Neural progenitor cell (in vitro differentiated cells): Measurements from ENCODE around the gene KLK7. TPM values are rescaled to one million over a fixed set of nuclear protein-coding genes. Genes with fewer than 3 reads are reported as not detected.
"Not testable (repeated sequence)": the region's sequence is repeated elsewhere in the genome, so short reads cannot be mapped to it uniquely, and the experiment has no call there.

Experiments
- DNase-seq: peaks from one replicate; pipeline ENCODE4 v3.0.0-alpha.2; 2016; ENCODE audit warnings: low spot score
- H2AFZ ChIP-seq: fragments of 200-600 bp; sonication (generic); replicated peaks from 2 replicates; pipeline ENCODE4 v1.6.1; 2016; ENCODE audit warnings: antibody characterized with exemption
- H3F3A ChIP-seq: fragments of 200-600 bp; sonication (generic); 2 replicates; pipeline ENCODE4 v1.6.1; 2016; ENCODE audit warnings: antibody characterized with exemption, low read depth
- H3K27ac ChIP-seq: fragments of 200-600 bp; sonication (generic); 2 replicates; pipeline ENCODE4 v1.5.1; 2016; ENCODE audit warnings: mild to moderate bottlenecking
- H3K27me3 ChIP-seq: fragments of 200-600 bp; sonication (generic); 2 replicates; pipeline ENCODE4 v1.6.1; 2016; ENCODE audit warnings: mild to moderate bottlenecking, moderate library complexity
- H3K36me3 ChIP-seq: fragments of 200-600 bp; sonication (generic); 2 replicates; pipeline ENCODE4 v1.5.1; 2016
- H3K4me1 ChIP-seq: fragments of 200-600 bp; sonication (generic); 2 replicates; pipeline ENCODE4 v1.6.1; 2016; ENCODE audit warnings: mixed run types
- H3K4me2 ChIP-seq: fragments of 200-600 bp; sonication (generic); 2 replicates; pipeline ENCODE4 v1.6.1; 2016
- H3K4me3 ChIP-seq: fragments of 200-600 bp; sonication (generic); 2 replicates; pipeline ENCODE4 v1.5.1; 2016
- H3K79me2 ChIP-seq: fragments of 200-600 bp; sonication (generic); 2 replicates; pipeline ENCODE4 v1.6.1; 2016; ENCODE audit warnings: low read depth
- H3K9ac ChIP-seq: fragments of 200-600 bp; sonication (generic); 2 replicates; pipeline ENCODE4 v1.6.1; 2016
- H3K9me3 ChIP-seq: fragments of 200-600 bp; sonication (generic); 2 replicates; pipeline ENCODE4 v1.5.1; 2016; ENCODE audit warnings: low read depth
- H4K20me1 ChIP-seq: fragments of 200-600 bp; sonication (generic); 2 replicates; pipeline ENCODE4 v1.6.1; 2016; ENCODE audit warnings: low read depth
- H3K27ac Mint-ChIP-seq: 3 replicates; pipeline ENCODE4 v1.8.0; 2021; ENCODE audit warnings: mixed read lengths
- H3K27me3 Mint-ChIP-seq: 2 replicates; pipeline ENCODE4 v1.8.0; 2022; ENCODE audit warnings: low read depth, mild to moderate bottlenecking, inconsistent platforms, moderate library complexity, mixed read lengths; ENCODE audit not compliant: insufficient read depth
- H3K36me3 Mint-ChIP-seq: 3 replicates; pipeline ENCODE4 v1.8.0; 2021; ENCODE audit warnings: mixed read lengths
- H3K4me1 Mint-ChIP-seq: 3 replicates; pipeline ENCODE4 v1.8.0; 2021; ENCODE audit warnings: mixed read lengths
- H3K4me3 Mint-ChIP-seq: 3 replicates; pipeline ENCODE4 v1.8.0; 2021; ENCODE audit warnings: mild to moderate bottlenecking, moderate library complexity, mixed read lengths
- H3K9me3 Mint-ChIP-seq: 3 replicates; pipeline ENCODE4 v1.8.0; 2020; ENCODE audit warnings: mixed read lengths
- EZH2 ChIP-seq: fragments of 200-600 bp; sonication (generic); IDR thresholded peaks from 2 replicates; pipeline ENCODE4 v1.6.1; 2017; ENCODE audit warnings: antibody characterized with exemption, mild to moderate bottlenecking, moderate library complexity
- EZH2phosphoT487 ChIP-seq: fragments of 200-600 bp; sonication (generic); IDR thresholded peaks from 2 replicates; pipeline ENCODE4 v1.6.1; 2017; ENCODE audit warnings: antibody characterized with exemption
- total RNA-seq: library from RNA; depleted of rRNA; stranded (reverse); fragments of >200 nt; gene quantifications from 2 replicates; pipeline ENCODE4 v1.2.3, GENCODE V29; 2015; ENCODE audit warnings: low replicate concordance
- TF ChIP-seq, protein P1 (sequence below): fragments of 200-600 bp; sonication (generic); IDR thresholded peaks from 2 replicates; pipeline ENCODE4 v1.5.1; 2017; ENCODE audit warnings: antibody characterized with exemption, mild to moderate bottlenecking

The KLK7 gene
- total RNA-seq, 1 donor from 2014 or later = 0.36 TPM

DNA sequence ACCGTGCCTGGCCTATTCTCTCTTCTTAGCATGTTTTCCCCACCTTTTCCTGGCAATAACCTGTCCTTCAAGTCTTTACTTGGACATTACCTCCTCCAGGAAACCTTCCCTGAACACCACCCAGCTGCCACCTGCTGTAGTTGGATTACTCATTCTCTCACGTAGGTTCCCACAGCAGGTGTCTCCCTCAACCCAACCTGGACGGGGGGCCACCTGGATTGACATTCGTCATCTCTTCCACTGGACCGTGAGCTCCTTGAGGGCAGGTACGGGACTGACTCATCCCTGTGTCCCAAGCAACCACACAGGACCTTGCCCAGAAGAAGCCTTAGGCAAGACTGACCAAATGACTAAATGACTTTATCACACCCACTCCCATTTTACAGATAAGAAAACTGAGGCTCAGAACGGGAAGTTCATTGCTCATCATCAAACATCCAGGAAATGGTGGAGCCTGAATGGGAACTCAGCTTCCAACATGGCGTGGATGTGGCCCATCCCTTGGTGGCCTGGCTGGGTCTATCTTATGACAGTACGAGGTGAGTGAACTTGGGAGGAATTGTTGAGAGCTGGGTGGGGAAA is 10.8 kb downstream of the KLK7 start:
- H3K27ac Mint-ChIP-seq = no peak overlapping the region
- Histone ChIP-seq H3K79me2 (no peaks in the 10 kb centered on the region), H2AFZ (no peak overlapping the region), H3K27ac (no peak overlapping the region), H3K4me3 (no peak overlapping the region), H3F3A (peaks cover 7% of the 10 kb centered on the region), H3K4me2 (no peak overlapping the region), H3K36me3 (no peaks in the 10 kb centered on the region), H4K20me1 (no peaks in the 10 kb centered on the region), H3K9ac (no peak overlapping the region), H3K27me3 (no peaks in the 10 kb centered on the region), H3K9me3 (no peaks in the 10 kb centered on the region), H3K4me1 (no peaks in the 10 kb centered on the region)
- H3K36me3 Mint-ChIP-seq = no peaks in the 10 kb centered on the region
- no peak for DNase-seq
- no peak overlapping the region for H3K4me3 Mint-ChIP-seq
- H3K27me3 Mint-ChIP-seq = peaks cover 16% of the 10 kb centered on the region
- peaks cover 2% of the 10 kb centered on the region for H3K9me3 Mint-ChIP-seq
- peaks cover 20% of the 10 kb centered on the region for H3K4me1 Mint-ChIP-seq
- TF ChIP-seq EZH2phosphoT487 = no peak
- TF ChIP-seq, protein P1, sequence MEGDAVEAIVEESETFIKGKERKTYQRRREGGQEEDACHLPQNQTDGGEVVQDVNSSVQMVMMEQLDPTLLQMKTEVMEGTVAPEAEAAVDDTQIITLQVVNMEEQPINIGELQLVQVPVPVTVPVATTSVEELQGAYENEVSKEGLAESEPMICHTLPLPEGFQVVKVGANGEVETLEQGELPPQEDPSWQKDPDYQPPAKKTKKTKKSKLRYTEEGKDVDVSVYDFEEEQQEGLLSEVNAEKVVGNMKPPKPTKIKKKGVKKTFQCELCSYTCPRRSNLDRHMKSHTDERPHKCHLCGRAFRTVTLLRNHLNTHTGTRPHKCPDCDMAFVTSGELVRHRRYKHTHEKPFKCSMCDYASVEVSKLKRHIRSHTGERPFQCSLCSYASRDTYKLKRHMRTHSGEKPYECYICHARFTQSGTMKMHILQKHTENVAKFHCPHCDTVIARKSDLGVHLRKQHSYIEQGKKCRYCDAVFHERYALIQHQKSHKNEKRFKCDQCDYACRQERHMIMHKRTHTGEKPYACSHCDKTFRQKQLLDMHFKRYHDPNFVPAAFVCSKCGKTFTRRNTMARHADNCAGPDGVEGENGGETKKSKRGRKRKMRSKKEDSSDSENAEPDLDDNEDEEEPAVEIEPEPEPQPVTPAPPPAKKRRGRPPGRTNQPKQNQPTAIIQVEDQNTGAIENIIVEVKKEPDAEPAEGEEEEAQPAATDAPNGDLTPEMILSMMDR = no peak
- TF ChIP-seq EZH2 = no peak

DNA sequence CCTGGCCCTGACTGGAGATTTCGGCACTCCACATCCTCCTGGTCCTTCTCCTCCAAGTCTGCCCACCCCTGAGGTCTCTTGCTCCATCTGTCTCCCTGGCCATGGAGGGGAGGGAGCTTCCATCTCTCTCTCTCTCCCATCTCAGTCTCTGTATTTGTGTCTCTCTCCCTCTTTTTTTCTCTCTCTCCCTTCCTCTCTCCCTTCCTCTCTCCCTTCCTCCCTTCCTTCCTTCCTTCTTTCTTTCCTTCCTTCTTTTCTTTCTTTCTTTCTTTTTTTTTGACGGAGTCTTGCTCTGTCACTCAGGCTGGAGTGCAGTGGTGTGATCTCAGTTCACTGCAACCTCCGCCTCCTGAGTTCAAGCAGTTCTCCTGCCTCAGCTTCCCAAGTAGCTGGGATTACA is 13.9 kb downstream of the KLK7 start:
- not testable (repeated sequence) for H3K27ac ChIP-seq, DNase-seq, H3K9ac ChIP-seq, H3K4me1 Mint-ChIP-seq, H3K27me3 ChIP-seq, H3K36me3 ChIP-seq, H3K9me3 ChIP-seq, H3K27ac Mint-ChIP-seq, H2AFZ ChIP-seq, H3K4me1 ChIP-seq, H3K4me3 ChIP-seq, H3K4me2 ChIP-seq, H3K79me2 ChIP-seq, H3K36me3 Mint-ChIP-seq, H3F3A ChIP-seq, H3K9me3 Mint-ChIP-seq, H3K4me3 Mint-ChIP-seq, H4K20me1 ChIP-seq
- H3K27me3 Mint-ChIP-seq = peaks cover 17% of the 10 kb centered on the region

DNA sequence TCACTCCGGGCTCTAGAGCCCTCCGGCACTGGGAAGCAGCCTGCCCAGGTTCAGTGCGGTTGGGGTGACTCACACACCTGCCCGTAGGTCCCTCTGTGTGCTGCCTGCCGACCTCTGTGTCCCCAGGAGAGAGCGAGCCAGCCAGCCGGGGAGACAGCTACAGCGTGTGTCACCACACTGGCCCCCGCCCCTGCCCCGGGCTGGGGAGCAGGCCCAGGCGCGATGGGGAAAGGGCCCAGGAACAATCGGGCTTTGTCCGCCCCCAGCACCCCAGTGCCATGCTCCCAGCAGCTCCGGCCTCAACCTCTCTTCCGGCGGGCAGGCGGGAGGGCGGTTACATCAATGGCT is 14.3 kb downstream of the KLK7 start, which contains the start of gene KLK6:
KLK6 (minus strand) TSS at position 179 of the 348 bp plus-strand sequence. CDS start 1,487 bp downstream, outside the sequence.
- Histone ChIP-seq H3K27me3 (no peaks in the 10 kb centered on the region), H3K36me3 (no peaks in the 10 kb centered on the region), H3K79me2 (no peaks in the 10 kb centered on the region), H3K4me2 (no peak within 1 kb of the TSS), H2AFZ (peak within 1 kb of the TSS; percentile 40), H3K27ac (no peak within 1 kb of the TSS), H3K4me3 (no peak within 1 kb of the TSS), H3F3A (peaks cover 5% of the 10 kb centered on the region), H3K9ac (no peak within 1 kb of the TSS), H3K4me1 (no peaks in the 10 kb centered on the region), H3K9me3 (no peaks in the 10 kb centered on the region), H4K20me1 (no peaks in the 10 kb centered on the region)
- no peaks in the 10 kb centered on the region for H3K9me3 Mint-ChIP-seq
- H3K27me3 Mint-ChIP-seq = peaks cover 19% of the 10 kb centered on the region
- H3K4me3 Mint-ChIP-seq = no peak within 1 kb of the TSS
- TF ChIP-seq EZH2 (no peak), EZH2phosphoT487 (no peak)
- DNase-seq = no peak
- H3K36me3 Mint-ChIP-seq = no peaks in the 10 kb centered on the region
- H3K27ac Mint-ChIP-seq = no peak within 1 kb of the TSS
- peaks cover 5% of the 10 kb centered on the region for H3K4me1 Mint-ChIP-seq

DNA sequence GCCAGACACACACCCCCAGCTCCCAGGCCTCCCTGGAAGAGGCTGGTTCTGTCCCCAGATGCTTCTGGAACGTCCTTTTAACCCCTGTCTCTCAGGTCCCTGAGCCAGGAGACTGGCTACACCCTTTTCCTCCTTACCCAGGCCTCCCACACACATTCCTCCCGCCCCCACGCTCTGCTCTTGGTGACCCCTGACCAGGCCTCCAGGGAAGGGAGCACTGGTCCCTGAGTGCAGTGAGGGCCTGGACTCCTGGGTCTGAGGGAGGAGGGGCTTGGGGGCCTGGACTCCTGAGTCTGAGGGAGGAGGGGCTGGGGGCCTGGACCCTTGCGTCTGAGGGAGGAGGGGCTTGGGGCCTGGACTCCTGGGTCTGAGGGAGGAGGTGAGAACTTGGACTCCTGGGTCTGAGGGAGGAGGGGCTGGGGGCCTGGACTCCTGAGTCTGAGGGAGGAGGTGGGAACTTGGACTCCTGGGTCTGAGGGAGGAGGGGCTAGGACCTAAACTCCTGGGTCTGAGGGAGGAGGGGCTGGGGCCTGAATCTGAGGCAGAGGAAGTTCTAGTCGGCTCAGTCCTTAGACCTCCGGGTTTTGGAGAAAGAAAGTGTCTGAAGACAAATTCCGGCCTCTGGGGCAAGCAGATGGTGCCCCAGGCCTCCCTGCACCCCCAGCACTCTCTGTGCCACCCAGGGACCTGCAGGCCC is 14.9 kb downstream of the KLK7 start:
- no peaks in the 10 kb centered on the region for H3K9me3 Mint-ChIP-seq
- H3K4me3 ChIP-seq = no peak overlapping the region
- H3K4me2 ChIP-seq = no peak overlapping the region
- H3K36me3 ChIP-seq = no peaks in the 10 kb centered on the region
- peak overlapping the region; percentile 40 for H2AFZ ChIP-seq
- H3K4me1 Mint-ChIP-seq = peaks cover 2% of the 10 kb centered on the region
- no peak overlapping the region for H3K4me3 Mint-ChIP-seq
- no peaks in the 10 kb centered on the region for H3K36me3 Mint-ChIP-seq
- TF ChIP-seq, protein P1 = no peak
- TF ChIP-seq EZH2phosphoT487 (no peak), EZH2 (no peak)
- H3K27ac Mint-ChIP-seq = no peak overlapping the region
- peaks cover 19% of the 10 kb centered on the region for H3K27me3 Mint-ChIP-seq
- H3K27ac ChIP-seq = no peak overlapping the region
- no peaks in the 10 kb centered on the region for H3K9me3 ChIP-seq
- no peaks in the 10 kb centered on the region for H3K27me3 ChIP-seq
- H3F3A ChIP-seq = no peaks in the 10 kb centered on the region
- no peaks in the 10 kb centered on the region for H3K4me1 ChIP-seq
- H3K9ac ChIP-seq = no peak overlapping the region
- DNase-seq = no peak
- no peaks in the 10 kb centered on the region for H4K20me1 ChIP-seq
- no peaks in the 10 kb centered on the region for H3K79me2 ChIP-seq
